ENCODE data around the gene SLC6A17.

GRCh38 chr1:110224240-110224995 lies 74.1 kb downstream of the SLC6A17 start:
- TF ChIP-seq EZH2 (optimal IDR thresholded peaks at IDR 0.05; ENCODE audit: low read depth, low read length) = no peak
- TF ChIP-seq, protein P1, sequence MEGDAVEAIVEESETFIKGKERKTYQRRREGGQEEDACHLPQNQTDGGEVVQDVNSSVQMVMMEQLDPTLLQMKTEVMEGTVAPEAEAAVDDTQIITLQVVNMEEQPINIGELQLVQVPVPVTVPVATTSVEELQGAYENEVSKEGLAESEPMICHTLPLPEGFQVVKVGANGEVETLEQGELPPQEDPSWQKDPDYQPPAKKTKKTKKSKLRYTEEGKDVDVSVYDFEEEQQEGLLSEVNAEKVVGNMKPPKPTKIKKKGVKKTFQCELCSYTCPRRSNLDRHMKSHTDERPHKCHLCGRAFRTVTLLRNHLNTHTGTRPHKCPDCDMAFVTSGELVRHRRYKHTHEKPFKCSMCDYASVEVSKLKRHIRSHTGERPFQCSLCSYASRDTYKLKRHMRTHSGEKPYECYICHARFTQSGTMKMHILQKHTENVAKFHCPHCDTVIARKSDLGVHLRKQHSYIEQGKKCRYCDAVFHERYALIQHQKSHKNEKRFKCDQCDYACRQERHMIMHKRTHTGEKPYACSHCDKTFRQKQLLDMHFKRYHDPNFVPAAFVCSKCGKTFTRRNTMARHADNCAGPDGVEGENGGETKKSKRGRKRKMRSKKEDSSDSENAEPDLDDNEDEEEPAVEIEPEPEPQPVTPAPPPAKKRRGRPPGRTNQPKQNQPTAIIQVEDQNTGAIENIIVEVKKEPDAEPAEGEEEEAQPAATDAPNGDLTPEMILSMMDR (IDR thresholded peaks at IDR 0.05; ENCODE audit: low read length) = no peak

Data from MM.1S (cell line).